GM12864 (cell line): ENCODE results near the gene LRRC27.
A peak's percentile ranks its signal among the peaks of the same experiment; 100 is the strongest.
"Not testable (repeated sequence)": the region's sequence is repeated elsewhere in the genome, so short reads cannot be mapped to it uniquely, and the experiment has no call there.

Experiments used
- DNase-seq: peaks from one replicate; pipeline ENCODE4 v3.0.0-alpha.2; 2011; ENCODE audit warnings: low read depth
- H3K4me3 ChIP-seq: 2 replicates; pipeline ENCODE4 v1.5.1; 2011; ENCODE audit warnings: mild to moderate bottlenecking, low read depth, low read length, control low read depth
- TF ChIP-seq, protein P1 (sequence below): IDR thresholded peaks from 2 replicates; pipeline ENCODE4 v1.5.1; 2011; ENCODE audit warnings: low read depth, mild to moderate bottlenecking, moderate library complexity, low read length, control low read depth, inconsistent platforms; ENCODE audit errors: missing control alignments

The LRRC27 gene

DNA sequence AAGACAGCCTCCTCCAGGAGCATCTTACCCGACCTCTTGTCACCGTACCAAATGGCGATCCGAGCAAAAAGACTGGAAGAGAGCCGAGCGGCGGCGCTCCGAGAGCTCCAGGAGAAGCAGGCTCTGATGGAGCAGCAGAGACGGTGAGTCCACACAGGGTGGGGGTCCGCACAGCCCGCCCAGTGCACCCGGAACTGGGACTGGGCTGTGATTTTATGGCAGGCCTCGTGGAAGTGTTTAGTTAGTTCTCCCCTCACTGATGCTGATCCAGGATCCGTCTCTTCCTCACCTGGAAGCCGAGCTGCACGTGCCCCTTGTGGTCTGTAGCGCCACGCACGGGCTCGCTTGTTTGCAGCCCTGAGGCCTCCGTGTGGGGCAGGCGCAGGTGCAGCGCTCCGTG, 19.6 kb downstream of the LRRC27 start:
- DNase-seq = no peak

DNA sequence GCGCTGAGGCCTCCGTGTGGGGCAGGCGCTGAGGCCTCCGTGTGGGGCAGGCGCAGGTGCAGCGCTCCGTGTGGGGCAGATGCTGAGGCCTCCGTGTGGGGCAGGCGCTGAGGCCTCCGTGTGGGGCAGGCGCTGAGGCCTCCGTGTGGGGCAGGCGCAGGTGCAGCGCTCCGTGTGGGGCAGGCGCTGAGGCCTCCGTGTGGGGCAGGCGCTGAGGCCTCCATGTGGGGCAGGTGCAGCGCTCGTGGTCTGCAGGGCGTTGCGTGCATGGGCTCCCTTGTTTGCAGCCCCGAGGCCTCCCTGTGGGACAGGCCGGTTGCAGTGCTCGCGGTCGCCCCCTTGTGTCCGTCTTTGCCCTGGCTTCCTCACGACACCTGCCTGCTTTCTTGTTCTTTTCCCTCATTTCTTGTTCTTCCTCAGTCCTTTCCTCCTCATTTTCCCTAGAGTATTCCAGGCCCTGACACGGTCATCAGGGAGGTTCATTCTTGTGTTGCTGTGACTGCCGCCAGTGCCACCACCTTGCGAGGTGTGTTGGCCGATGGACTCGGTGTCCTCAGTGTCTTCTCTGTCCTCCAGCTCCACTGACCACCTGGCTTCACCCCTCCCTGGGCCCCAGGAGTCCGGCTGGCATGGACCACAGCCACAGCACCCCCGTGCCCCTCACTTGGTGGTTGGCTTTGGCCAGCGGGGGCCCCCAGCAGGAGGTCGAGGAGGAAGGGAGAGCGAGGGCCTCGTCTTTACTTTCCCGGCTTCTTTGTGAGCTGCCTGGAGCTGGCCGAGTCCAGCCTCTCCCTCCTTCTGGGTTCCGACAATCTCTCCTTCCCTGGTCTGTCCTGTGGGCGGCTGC, 20.7 kb downstream of the LRRC27 start:
- DNase-seq, H3K4me3 ChIP-seq: not testable (repeated sequence)
- TF ChIP-seq, protein P1, sequence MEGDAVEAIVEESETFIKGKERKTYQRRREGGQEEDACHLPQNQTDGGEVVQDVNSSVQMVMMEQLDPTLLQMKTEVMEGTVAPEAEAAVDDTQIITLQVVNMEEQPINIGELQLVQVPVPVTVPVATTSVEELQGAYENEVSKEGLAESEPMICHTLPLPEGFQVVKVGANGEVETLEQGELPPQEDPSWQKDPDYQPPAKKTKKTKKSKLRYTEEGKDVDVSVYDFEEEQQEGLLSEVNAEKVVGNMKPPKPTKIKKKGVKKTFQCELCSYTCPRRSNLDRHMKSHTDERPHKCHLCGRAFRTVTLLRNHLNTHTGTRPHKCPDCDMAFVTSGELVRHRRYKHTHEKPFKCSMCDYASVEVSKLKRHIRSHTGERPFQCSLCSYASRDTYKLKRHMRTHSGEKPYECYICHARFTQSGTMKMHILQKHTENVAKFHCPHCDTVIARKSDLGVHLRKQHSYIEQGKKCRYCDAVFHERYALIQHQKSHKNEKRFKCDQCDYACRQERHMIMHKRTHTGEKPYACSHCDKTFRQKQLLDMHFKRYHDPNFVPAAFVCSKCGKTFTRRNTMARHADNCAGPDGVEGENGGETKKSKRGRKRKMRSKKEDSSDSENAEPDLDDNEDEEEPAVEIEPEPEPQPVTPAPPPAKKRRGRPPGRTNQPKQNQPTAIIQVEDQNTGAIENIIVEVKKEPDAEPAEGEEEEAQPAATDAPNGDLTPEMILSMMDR = peak; percentile 89

More for the DNA sequence above, 19.6 kb downstream of the LRRC27 start:
- H3K4me3 ChIP-seq = no peak overlapping the region
- TF ChIP-seq, protein P1 = no peak

DNA sequence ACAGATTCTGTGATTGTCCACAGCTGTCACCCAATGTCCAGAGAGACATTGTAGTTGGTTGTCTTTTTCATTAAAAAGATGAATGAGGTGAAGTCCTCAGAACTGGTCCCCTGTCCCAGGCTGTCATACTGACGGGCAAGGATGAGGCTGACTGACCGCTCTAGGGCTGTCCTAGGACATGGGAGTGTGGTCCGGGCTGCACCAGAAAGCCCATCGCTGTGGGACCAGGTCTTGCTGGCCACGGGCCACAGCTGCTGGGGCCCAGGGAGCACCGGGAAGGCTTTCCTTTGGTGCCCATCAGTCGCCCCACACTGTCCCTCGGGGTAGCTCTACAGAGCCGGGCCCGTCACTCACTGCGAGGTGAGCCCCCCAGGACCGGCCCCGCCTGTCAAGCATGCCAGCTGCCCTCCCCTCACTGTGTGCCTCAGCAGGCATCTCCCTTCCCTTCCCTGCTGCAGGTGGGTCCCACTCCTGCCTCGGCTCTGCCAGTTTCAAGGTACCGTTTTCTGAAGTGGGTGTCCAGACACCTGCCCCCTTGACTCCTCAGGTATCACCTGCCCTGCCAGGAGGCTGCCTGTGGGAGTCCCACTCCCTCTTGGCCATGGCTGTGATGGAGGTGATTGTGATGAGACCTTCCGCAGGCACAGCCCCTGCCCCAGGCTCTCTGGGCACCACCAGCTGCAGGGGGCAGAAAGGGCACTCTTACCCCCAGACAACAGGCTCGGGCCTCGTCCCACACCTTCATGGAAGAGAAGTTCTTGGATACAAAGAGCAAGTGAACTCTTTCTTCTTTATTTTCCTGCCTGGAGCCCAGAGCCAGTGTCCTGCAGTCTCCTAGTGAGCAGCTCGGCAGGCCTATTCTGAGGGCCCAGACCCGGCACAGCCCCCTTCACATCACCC, 21.7 kb downstream of the LRRC27 start:
- TF ChIP-seq, protein P1 = no peak
- no peak overlapping the region for H3K4me3 ChIP-seq
- no peak for DNase-seq

DNA sequence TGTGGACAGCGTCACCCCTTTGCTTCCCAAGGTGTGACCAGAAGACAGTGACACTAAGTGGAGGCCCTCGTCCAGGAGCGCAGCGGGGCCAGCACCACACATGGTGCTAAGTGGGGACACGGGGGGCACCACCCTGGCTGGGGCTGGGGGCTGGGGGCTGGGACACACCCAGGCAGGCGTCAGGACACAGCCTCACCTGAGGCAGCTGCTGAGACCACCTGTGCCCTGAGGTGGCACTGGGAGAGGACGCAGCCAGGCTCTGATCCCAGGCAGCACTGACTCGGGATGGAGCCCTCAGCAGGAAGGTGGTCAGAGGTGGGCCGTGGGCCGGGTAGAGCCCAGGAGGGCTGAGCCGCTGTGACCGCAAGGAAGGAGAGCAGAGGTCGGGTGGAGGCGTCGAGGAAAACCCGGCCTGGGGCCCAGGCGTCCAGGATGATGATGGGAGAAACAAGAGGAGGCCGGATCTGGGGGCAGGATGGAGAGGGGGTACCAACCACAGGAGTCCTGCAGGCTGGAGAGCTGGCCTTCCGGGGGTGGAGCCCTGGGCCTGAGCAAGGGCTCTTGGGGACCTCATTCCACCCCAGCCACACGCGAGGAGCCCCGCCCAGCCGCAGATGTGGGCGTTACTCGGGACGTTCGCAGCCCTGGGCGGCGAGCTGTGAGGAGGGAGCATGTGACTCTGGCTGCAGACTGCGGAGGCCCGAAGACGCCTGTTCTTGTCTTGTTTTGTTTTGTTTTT, 22.5 kb downstream of the LRRC27 start:
- no peak overlapping the region for H3K4me3 ChIP-seq
- DNase-seq = no peak
- TF ChIP-seq, protein P1 = no peak

DNA sequence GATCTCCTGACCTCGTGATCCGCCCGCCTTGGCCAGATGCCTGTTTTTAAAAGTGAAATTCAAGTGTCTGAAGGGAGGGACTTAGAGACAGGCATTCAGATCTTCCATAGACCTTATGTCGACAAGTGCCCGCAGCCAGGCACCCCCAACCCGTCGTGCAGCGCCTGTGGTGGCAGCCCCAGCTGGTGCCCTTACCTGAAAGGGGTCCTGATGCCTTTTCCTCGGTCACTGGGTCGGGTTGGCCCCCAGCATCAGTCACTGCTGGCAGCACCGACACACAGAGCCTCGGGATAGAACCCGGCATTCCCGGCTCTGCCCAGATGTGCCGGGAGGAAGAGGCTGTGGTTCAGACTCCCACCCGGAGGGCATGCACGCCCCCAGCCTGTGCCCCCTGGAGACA, 23.3 kb downstream of the LRRC27 start:
- TF ChIP-seq, protein P1 = no peak
- no peak for DNase-seq

DNA sequence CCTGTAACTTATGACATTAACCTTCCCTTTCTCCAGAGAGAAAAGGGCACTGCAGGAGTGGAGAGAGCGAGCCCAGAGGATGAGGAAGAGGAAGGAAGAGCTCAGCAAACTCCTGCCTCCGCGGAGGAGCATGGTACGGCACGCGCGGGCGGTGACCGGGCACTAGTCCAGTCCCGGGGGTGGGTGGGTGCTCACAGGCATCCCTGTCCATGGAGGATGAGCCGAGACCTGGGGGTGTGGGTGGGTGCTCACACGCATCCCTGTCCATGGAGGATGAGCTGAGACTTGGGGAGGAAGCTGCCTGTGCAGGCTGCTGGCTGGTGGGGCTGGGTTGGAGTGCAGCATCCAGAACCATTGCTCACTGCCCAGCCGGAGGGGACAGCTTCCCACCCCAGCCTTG, 23.8 kb downstream of the LRRC27 start:
- no peak for DNase-seq
- TF ChIP-seq, protein P1 = no peak

More for the DNA sequence above, 23.3 kb downstream of the LRRC27 start:
- no peak overlapping the region for H3K4me3 ChIP-seq

More for the DNA sequence above, 23.8 kb downstream of the LRRC27 start:
- no peak overlapping the region for H3K4me3 ChIP-seq
